T-helper 17 cell (primary cell): Measurements from ENCODE around the gene TIMM44. TPM values are rescaled to one million over a fixed set of nuclear protein-coding genes. Genes with fewer than 3 reads are reported as not detected.

Experiments used
- ATAC-seq: fragments of 150-1000 bp; cut with Tn5 transposase; 2 replicates; pipeline ENCODE4 v1.10.0; 2021; ENCODE audit warnings: mild to moderate bottlenecking, moderate library complexity
- DNase-seq, 3 donors: peaks; one replicate each; pipeline versions ENCODE4 v3.0.0 to v3.0.0-alpha.2; 2020 to 2021
- H3K9me3 ChIP-seq: one replicate; pipeline ENCODE4 v1.7.0; 2013; ENCODE audit warnings: low read length, mild to moderate bottlenecking; ENCODE audit not compliant: control insufficient read depth, poor library complexity, severe bottlenecking
- H3K27ac Mint-ChIP-seq: one replicate; pipeline ENCODE4 v1.8.0; 2022; ENCODE audit warnings: mild to moderate bottlenecking, moderate library complexity, mixed read lengths
- H3K27me3 Mint-ChIP-seq: one replicate; pipeline ENCODE4 v1.8.0; 2022; ENCODE audit warnings: mixed read lengths
- H3K36me3 Mint-ChIP-seq: one replicate; pipeline ENCODE4 v1.8.0; 2022; ENCODE audit warnings: low read depth, mixed read lengths
- H3K4me1 Mint-ChIP-seq: one replicate; pipeline ENCODE4 v1.8.0; 2022; ENCODE audit warnings: mild to moderate bottlenecking, mixed read lengths
- H3K4me3 Mint-ChIP-seq: one replicate; pipeline ENCODE4 v1.8.0; 2022; ENCODE audit warnings: mild to moderate bottlenecking, moderate library complexity, mixed read lengths
- total RNA-seq, 4 donors: library from RNA in 2 of 4; stranded (reverse) in 2 of 4; gene quantifications; one replicate each; pipeline ENCODE4 v1.2.3 and lab custom pipeline; 2022 to 2026

TIMM44 gene
- total RNA-seq, 2 donors from 2014 or later, result 89.5 to 93.1 TPM

- H3K9me3 ChIP-seq, result no peaks in the 10 kb centered on the region
- DNase-seq (no peak), ATAC-seq (no peak)
- no peak overlapping the region for H3K27ac Mint-ChIP-seq
- H3K27me3 Mint-ChIP-seq, result no peaks in the 10 kb centered on the region
- no peak overlapping the region for H3K4me3 Mint-ChIP-seq
- H3K4me1 Mint-ChIP-seq, result peaks cover 12% of the 10 kb centered on the region
- H3K36me3 Mint-ChIP-seq, result peaks cover 4% of the 10 kb centered on the region
These were observed 38.2 kb upstream of the TIMM44 start for GRCh38 chr19:7981661-7982060.

- ATAC-seq (no peak), DNase-seq (no peak)
- no peak overlapping the region for H3K4me3 Mint-ChIP-seq
- H3K27ac Mint-ChIP-seq, result no peak overlapping the region
- no peaks in the 10 kb centered on the region for H3K9me3 ChIP-seq
- no peaks in the 10 kb centered on the region for H3K27me3 Mint-ChIP-seq
- H3K36me3 Mint-ChIP-seq, result peaks cover 4% of the 10 kb centered on the region
- H3K4me1 Mint-ChIP-seq, result peaks cover 10% of the 10 kb centered on the region
These were observed 37.7 kb upstream of the TIMM44 start for GRCh38 chr19:7981199-7981598.

GRCh38 chr19:7980635-7981121 is 37.2 kb upstream of the TIMM44 start:
- H3K4me3 Mint-ChIP-seq, result no peak overlapping the region
- H3K4me1 Mint-ChIP-seq, result peaks cover 7% of the 10 kb centered on the region
- H3K36me3 Mint-ChIP-seq, result peaks cover 4% of the 10 kb centered on the region
- H3K27me3 Mint-ChIP-seq, result no peaks in the 10 kb centered on the region
- no peaks in the 10 kb centered on the region for H3K9me3 ChIP-seq
- DNase-seq (no peak), ATAC-seq (no peak)
- H3K27ac Mint-ChIP-seq, result no peak overlapping the region

- Mint-ChIP-seq H3K4me3 (no peak overlapping the region), H3K27me3 (no peaks in the 10 kb centered on the region), H3K36me3 (peaks cover 4% of the 10 kb centered on the region), H3K27ac (peak overlapping the region; percentile 6), H3K4me1 (peaks cover 7% of the 10 kb centered on the region)
- no peak for ATAC-seq
- DNase-seq, result no peak
- no peaks in the 10 kb centered on the region for H3K9me3 ChIP-seq
These were observed 36.7 kb upstream of the TIMM44 start for GRCh38 chr19:7980168-7980567.

- no peaks in the 10 kb centered on the region for H3K27me3 Mint-ChIP-seq
- peak overlapping the region; percentile 6 for H3K27ac Mint-ChIP-seq
- peaks cover 7% of the 10 kb centered on the region for H3K4me1 Mint-ChIP-seq
- ATAC-seq (no peak), DNase-seq (no peak)
- H3K4me3 Mint-ChIP-seq, result no peak overlapping the region
- peaks cover 4% of the 10 kb centered on the region for H3K36me3 Mint-ChIP-seq
- no peaks in the 10 kb centered on the region for H3K9me3 ChIP-seq
These were observed 36.1 kb upstream of the TIMM44 start for GRCh38 chr19:7979559-7979958.

GRCh38 chr19:7979011-7979410 is 35.5 kb upstream of the TIMM44 start:
- Mint-ChIP-seq H3K4me3 (no peak overlapping the region), H3K27ac (peak overlapping the region; percentile 6), H3K36me3 (peaks cover 4% of the 10 kb centered on the region), H3K27me3 (no peaks in the 10 kb centered on the region), H3K4me1 (peaks cover 3% of the 10 kb centered on the region)
- H3K9me3 ChIP-seq, result no peaks in the 10 kb centered on the region
- no peak for ATAC-seq
- DNase-seq, result no peak

- ATAC-seq (no peak), DNase-seq (no peak)
- no peak overlapping the region for H3K4me3 Mint-ChIP-seq
- no peaks in the 10 kb centered on the region for H3K9me3 ChIP-seq
- no peaks in the 10 kb centered on the region for H3K4me1 Mint-ChIP-seq
- peaks cover 4% of the 10 kb centered on the region for H3K36me3 Mint-ChIP-seq
- H3K27ac Mint-ChIP-seq, result no peak overlapping the region
- no peaks in the 10 kb centered on the region for H3K27me3 Mint-ChIP-seq
These were observed 34.8 kb upstream of the TIMM44 start for GRCh38 chr19:7978179-7978825.

GRCh38 chr19:7977723-7978040 is 34.2 kb upstream of the TIMM44 start:
- H3K27me3 Mint-ChIP-seq, result no peaks in the 10 kb centered on the region
- H3K36me3 Mint-ChIP-seq, result peaks cover 2% of the 10 kb centered on the region
- DNase-seq (no peak), ATAC-seq (no peak)
- no peaks in the 10 kb centered on the region for H3K4me1 Mint-ChIP-seq
- no peaks in the 10 kb centered on the region for H3K9me3 ChIP-seq
- H3K4me3 Mint-ChIP-seq, result no peak overlapping the region
- no peak overlapping the region for H3K27ac Mint-ChIP-seq

- no peak overlapping the region for H3K27ac Mint-ChIP-seq
- H3K36me3 Mint-ChIP-seq, result peaks cover 2% of the 10 kb centered on the region
- no peak for ATAC-seq
- no peaks in the 10 kb centered on the region for H3K27me3 Mint-ChIP-seq
- no peaks in the 10 kb centered on the region for H3K4me1 Mint-ChIP-seq
- no peak overlapping the region for H3K4me3 Mint-ChIP-seq
- no peak for DNase-seq
- no peaks in the 10 kb centered on the region for H3K9me3 ChIP-seq
These were observed 33.7 kb upstream of the TIMM44 start for GRCh38 chr19:7977021-7977722.

- ATAC-seq, result no peak
- no peaks in the 10 kb centered on the region for H3K9me3 ChIP-seq
- no peak overlapping the region for H3K27ac Mint-ChIP-seq
- no peak overlapping the region for H3K4me3 Mint-ChIP-seq
- H3K27me3 Mint-ChIP-seq, result no peaks in the 10 kb centered on the region
- peaks cover 2% of the 10 kb centered on the region for H3K36me3 Mint-ChIP-seq
- no peaks in the 10 kb centered on the region for H3K4me1 Mint-ChIP-seq
- no peak for DNase-seq
These were observed 33.0 kb upstream of the TIMM44 start for GRCh38 chr19:7976461-7976860.

- ATAC-seq (no peak), DNase-seq (no peak)
- Mint-ChIP-seq H3K27me3 (no peaks in the 10 kb centered on the region), H3K4me1 (no peaks in the 10 kb centered on the region), H3K4me3 (no peak overlapping the region), H3K27ac (no peak overlapping the region), H3K36me3 (no peaks in the 10 kb centered on the region)
- H3K9me3 ChIP-seq, result no peaks in the 10 kb centered on the region
These were observed 31.6 kb upstream of the TIMM44 start for GRCh38 chr19:7975037-7975436.

GRCh38 chr19:7973883-7974282 is 30.4 kb upstream of the TIMM44 start:
- no peaks in the 10 kb centered on the region for H3K27me3 Mint-ChIP-seq
- ATAC-seq (no peak), DNase-seq (no peak)
- H3K27ac Mint-ChIP-seq, result peak overlapping the region; percentile 56
- no peak overlapping the region for H3K4me3 Mint-ChIP-seq
- no peaks in the 10 kb centered on the region for H3K9me3 ChIP-seq
- H3K36me3 Mint-ChIP-seq, result no peaks in the 10 kb centered on the region
- no peaks in the 10 kb centered on the region for H3K4me1 Mint-ChIP-seq

GRCh38 chr19:7971553-7972520 is 28.4 kb upstream of the TIMM44 start:
- Mint-ChIP-seq H3K4me3 (no peak overlapping the region), H3K27me3 (no peaks in the 10 kb centered on the region), H3K36me3 (no peaks in the 10 kb centered on the region), H3K27ac (no peak overlapping the region), H3K4me1 (no peaks in the 10 kb centered on the region)
- no peak for DNase-seq
- no peak for ATAC-seq
- no peaks in the 10 kb centered on the region for H3K9me3 ChIP-seq
